Activated CD8-positive, alpha-beta memory T cell treated with anti-CD3 and anti-CD28 coated beads, Interleukin-2, amount 10 ng/mL, durations not matched to agents 7 days and 5 days (primary cell): ENCODE measurements around the gene ALDH3B1. TPM values are rescaled to one million over a fixed set of nuclear protein-coding genes. Genes with fewer than 3 reads are reported as not detected.
"Not testable (repeated sequence)": the region's sequence is repeated elsewhere in the genome, so short reads cannot be mapped to it uniquely, and the experiment has no call there.

ENCODE experiments used
- ATAC-seq: fragments of 150-1000 bp; cut with Tn5 transposase; one replicate; pipeline ENCODE4 v1.10.0; 2021; ENCODE audit warnings: moderate library complexity
- CTCF ChIA-PET: fragments of 350-600 bp; sonication (Branson Sonifier 250); formaldehyde crosslinking; loops from one replicate; lab custom pipeline; 2021; ENCODE audit warnings: antibody characterized with exemption; lab: Charles Lee
- DNase-seq: peaks from one replicate; pipeline ENCODE4 v3.0.0-alpha.2; 2020
- H3K27ac Mint-ChIP-seq: one replicate; pipeline ENCODE4 v1.8.0; 2021; ENCODE audit warnings: mild to moderate bottlenecking, mixed read lengths
- H3K27me3 Mint-ChIP-seq: one replicate; pipeline ENCODE4 v1.8.0; 2021; ENCODE audit warnings: mixed read lengths
- H3K36me3 Mint-ChIP-seq: one replicate; pipeline ENCODE4 v1.8.0; 2021; ENCODE audit warnings: mild to moderate bottlenecking, mixed read lengths
- H3K4me1 Mint-ChIP-seq: one replicate; pipeline ENCODE4 v1.8.0; 2021; ENCODE audit warnings: mixed read lengths
- H3K4me3 Mint-ChIP-seq: one replicate; pipeline ENCODE4 v1.8.0; 2021; ENCODE audit warnings: mild to moderate bottlenecking, moderate library complexity, mixed read lengths
- H3K9me3 Mint-ChIP-seq: one replicate; pipeline ENCODE4 v1.8.0; 2022; ENCODE audit warnings: low read depth, mixed read lengths
- total RNA-seq, 2 experiments: library from RNA; stranded (reverse); gene quantifications; one replicate each; pipeline ENCODE4 v1.2.3, GENCODE V29; 2021

The ALDH3B1 gene, protein sequence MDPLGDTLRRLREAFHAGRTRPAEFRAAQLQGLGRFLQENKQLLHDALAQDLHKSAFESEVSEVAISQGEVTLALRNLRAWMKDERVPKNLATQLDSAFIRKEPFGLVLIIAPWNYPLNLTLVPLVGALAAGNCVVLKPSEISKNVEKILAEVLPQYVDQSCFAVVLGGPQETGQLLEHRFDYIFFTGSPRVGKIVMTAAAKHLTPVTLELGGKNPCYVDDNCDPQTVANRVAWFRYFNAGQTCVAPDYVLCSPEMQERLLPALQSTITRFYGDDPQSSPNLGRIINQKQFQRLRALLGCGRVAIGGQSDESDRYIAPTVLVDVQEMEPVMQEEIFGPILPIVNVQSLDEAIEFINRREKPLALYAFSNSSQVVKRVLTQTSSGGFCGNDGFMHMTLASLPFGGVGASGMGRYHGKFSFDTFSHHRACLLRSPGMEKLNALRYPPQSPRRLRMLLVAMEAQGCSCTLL
- total RNA-seq: not detected

- H3K9me3 Mint-ChIP-seq: no peaks in the 10 kb centered on the region
- no peak within 1 kb of the TSS for H3K27ac Mint-ChIP-seq
- no peak within 1 kb of the TSS for H3K4me3 Mint-ChIP-seq
- peaks cover 11% of the 10 kb centered on the region for H3K4me1 Mint-ChIP-seq
- ATAC-seq (peak; percentile 38), DNase-seq (no peak)
- H3K27me3 Mint-ChIP-seq: no peaks in the 10 kb centered on the region
- CTCF ChIA-PET: interaction anchor here (0.6 to 4.1 kb wide), 4 partner anchors 14 to 195 kb away, joined by 3 to 20 read pairs (median 6); no protein-coding TSS in a partner anchor
- no peaks in the 10 kb centered on the region for H3K36me3 Mint-ChIP-seq
Measured at GRCh38 chr11:68010090-68011041, at the start of gene ALDH3B1. Gene ALDH3B1, plus strand, starts transcription at chr11:68010327. Its CDS starts 4,971 bp downstream, at chr11:68015298.

DNA sequence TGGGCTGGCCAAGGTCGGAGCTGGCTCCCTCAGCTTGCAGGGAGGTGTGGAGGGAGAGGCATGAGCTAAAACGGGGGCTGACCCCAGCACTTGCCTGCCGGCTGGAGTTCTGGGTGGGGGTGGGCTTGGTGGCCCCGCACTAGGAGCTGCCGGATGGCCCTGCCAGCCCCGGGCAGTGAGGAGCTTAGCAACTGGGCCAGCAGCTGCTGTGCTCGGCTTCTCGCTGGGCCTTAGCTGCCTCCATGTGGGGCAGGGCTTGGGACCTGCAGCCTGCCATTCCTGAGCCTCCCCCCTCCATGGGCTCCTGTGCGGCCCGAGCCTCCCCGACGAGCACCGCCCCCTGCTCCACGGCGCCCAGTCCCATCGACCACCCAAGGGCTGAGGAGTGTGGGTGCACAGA is 46.9 kb upstream of the ALDH3B1 start:
- H3K27me3 Mint-ChIP-seq: peaks cover 36% of the 10 kb centered on the region
- H3K9me3 Mint-ChIP-seq, H3K4me1 Mint-ChIP-seq, H3K36me3 Mint-ChIP-seq, H3K27ac Mint-ChIP-seq, ATAC-seq, H3K4me3 Mint-ChIP-seq, CTCF ChIA-PET, DNase-seq: not testable (repeated sequence)

GRCh38 chr11:67963879-67964278 is 46.2 kb upstream of the ALDH3B1 start:
- ATAC-seq, H3K4me3 Mint-ChIP-seq, H3K36me3 Mint-ChIP-seq, H3K9me3 Mint-ChIP-seq, DNase-seq, H3K27ac Mint-ChIP-seq, H3K4me1 Mint-ChIP-seq, CTCF ChIA-PET: not testable (repeated sequence)
- peaks cover 30% of the 10 kb centered on the region for H3K27me3 Mint-ChIP-seq

DNA sequence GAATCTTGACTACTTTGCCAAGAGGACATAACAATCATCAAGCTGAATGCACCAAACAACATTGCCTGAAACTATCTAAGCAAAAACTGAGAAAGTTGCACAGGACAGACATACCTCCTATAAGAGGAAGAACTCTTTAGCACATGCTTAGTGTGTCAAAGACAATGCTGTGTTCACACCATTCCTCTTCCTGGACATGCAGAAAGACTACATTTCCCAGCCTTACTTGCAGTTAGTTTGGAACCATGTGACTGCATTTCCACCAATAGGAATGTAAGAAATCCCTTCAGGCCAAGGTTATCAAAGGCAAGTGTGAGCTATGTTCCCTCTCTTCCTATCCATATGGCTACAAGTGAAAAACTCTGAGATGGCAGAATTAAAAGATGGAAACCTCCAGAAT is 45.4 kb upstream of the ALDH3B1 start:
- H3K27me3 Mint-ChIP-seq: peaks cover 22% of the 10 kb centered on the region
- not testable (repeated sequence) for H3K9me3 Mint-ChIP-seq, H3K4me1 Mint-ChIP-seq, ATAC-seq, H3K4me3 Mint-ChIP-seq, H3K36me3 Mint-ChIP-seq, DNase-seq, H3K27ac Mint-ChIP-seq
- CTCF ChIA-PET: interaction anchor here (0.7 kb wide), 1 partner anchor 298 kb away, joined by 3 read pairs; no protein-coding TSS in a partner anchor

- H3K4me1 Mint-ChIP-seq, H3K4me3 Mint-ChIP-seq, ATAC-seq, H3K27ac Mint-ChIP-seq, H3K9me3 Mint-ChIP-seq, DNase-seq, CTCF ChIA-PET, H3K36me3 Mint-ChIP-seq: not testable (repeated sequence)
- H3K27me3 Mint-ChIP-seq: peaks cover 17% of the 10 kb centered on the region
Measured at GRCh38 chr11:67965830-67966348, 44.2 kb upstream of the ALDH3B1 start.

- ATAC-seq, H3K36me3 Mint-ChIP-seq, H3K4me1 Mint-ChIP-seq, H3K27ac Mint-ChIP-seq, H3K4me3 Mint-ChIP-seq, DNase-seq, CTCF ChIA-PET, H3K9me3 Mint-ChIP-seq: not testable (repeated sequence)
- peaks cover 37% of the 10 kb centered on the region for H3K27me3 Mint-ChIP-seq
Measured at GRCh38 chr11:67974746-67975145, 35.4 kb upstream of the ALDH3B1 start.

GRCh38 chr11:67978766-67979418 is 31.2 kb upstream of the ALDH3B1 start:
- H3K27ac Mint-ChIP-seq, H3K4me1 Mint-ChIP-seq, H3K36me3 Mint-ChIP-seq, DNase-seq, H3K4me3 Mint-ChIP-seq, ATAC-seq, CTCF ChIA-PET, H3K9me3 Mint-ChIP-seq: not testable (repeated sequence)
- peaks cover 27% of the 10 kb centered on the region for H3K27me3 Mint-ChIP-seq

GRCh38 chr11:67981226-67981625 is 28.9 kb upstream of the ALDH3B1 start:
- ATAC-seq, CTCF ChIA-PET, H3K9me3 Mint-ChIP-seq, DNase-seq, H3K4me3 Mint-ChIP-seq, H3K4me1 Mint-ChIP-seq, H3K36me3 Mint-ChIP-seq, H3K27ac Mint-ChIP-seq: not testable (repeated sequence)
- H3K27me3 Mint-ChIP-seq: peaks cover 22% of the 10 kb centered on the region

GRCh38 chr11:67982255-67982857 is 27.8 kb upstream of the ALDH3B1 start:
- H3K4me3 Mint-ChIP-seq, DNase-seq, ATAC-seq, H3K4me1 Mint-ChIP-seq, CTCF ChIA-PET, H3K36me3 Mint-ChIP-seq, H3K27ac Mint-ChIP-seq, H3K9me3 Mint-ChIP-seq: not testable (repeated sequence)
- peaks cover 19% of the 10 kb centered on the region for H3K27me3 Mint-ChIP-seq

GRCh38 chr11:67983951-67984350 is 26.2 kb upstream of the ALDH3B1 start:
- ATAC-seq (no peak), DNase-seq (no peak)
- Mint-ChIP-seq H3K4me1 (no peaks in the 10 kb centered on the region), H3K9me3 (no peaks in the 10 kb centered on the region), H3K27me3 (peaks cover 6% of the 10 kb centered on the region), H3K36me3 (no peaks in the 10 kb centered on the region), H3K27ac (no peak overlapping the region), H3K4me3 (no peak overlapping the region)
- CTCF ChIA-PET: no interaction called here

DNA sequence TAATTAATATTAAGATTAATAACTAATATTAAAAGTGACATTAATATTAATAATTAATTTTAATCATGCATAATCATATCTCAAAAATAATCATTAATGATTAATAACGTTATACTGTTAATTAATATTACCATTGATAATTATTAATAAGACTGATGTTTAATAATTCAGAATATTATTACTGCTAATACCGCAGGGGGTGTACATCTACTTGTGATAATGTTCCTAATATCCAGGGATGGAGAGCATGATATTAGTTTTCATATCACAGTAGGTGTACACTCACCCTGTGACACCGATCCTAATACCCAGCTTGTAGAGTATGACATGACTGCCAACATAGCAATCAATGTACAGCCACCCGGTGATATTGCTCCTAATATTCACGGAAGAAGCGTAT is 24.8 kb upstream of the ALDH3B1 start:
- H3K9me3 Mint-ChIP-seq, H3K27me3 Mint-ChIP-seq, ATAC-seq, H3K4me3 Mint-ChIP-seq, H3K27ac Mint-ChIP-seq, H3K36me3 Mint-ChIP-seq, H3K4me1 Mint-ChIP-seq, CTCF ChIA-PET, DNase-seq: not testable (repeated sequence)

- H3K36me3 Mint-ChIP-seq, H3K4me1 Mint-ChIP-seq, H3K9me3 Mint-ChIP-seq, H3K4me3 Mint-ChIP-seq, H3K27ac Mint-ChIP-seq, DNase-seq, H3K27me3 Mint-ChIP-seq, CTCF ChIA-PET: not testable (repeated sequence)
- ATAC-seq: peak; percentile 39
Measured at GRCh38 chr11:67990546-67991346, 19.4 kb upstream of the ALDH3B1 start.
